ENCODE results near the gene BBS7.

BBS7 gene

GRCh38 chr4:121788896-121789295, 81.4 kb downstream of the BBS7 start:
- H3K4me3 ChIP-seq, result no peak overlapping the region
- no peak for DNase-seq (ENCODE audit: low spot score)
- no peak overlapping the region for H3K27ac ChIP-seq
- no peak for TF ChIP-seq CTCF (IDR thresholded peaks at IDR 0.05)

- no peak for TF ChIP-seq CTCF (IDR thresholded peaks at IDR 0.05)
- Histone ChIP-seq H3K4me3 (no peak overlapping the region), H3K27ac (peak overlapping the region in 1 of 2 donors; percentile 61)
- DNase-seq (ENCODE audit: low spot score), result no peak
Measured at GRCh38 chr4:121786221-121786620, 84.1 kb downstream of the BBS7 start.

GRCh38 chr4:121785479-121785878, 84.8 kb downstream of the BBS7 start:
- no peak for DNase-seq (ENCODE audit: low spot score)
- H3K4me3 ChIP-seq, result no peak overlapping the region
- peak overlapping the region in 1 of 2 donors; percentile 61 for H3K27ac ChIP-seq
- no peak for TF ChIP-seq CTCF (IDR thresholded peaks at IDR 0.05)

GRCh38 chr4:121784975-121785374, 85.3 kb downstream of the BBS7 start:
- peak overlapping the region in 1 of 2 donors; percentile 61 for H3K27ac ChIP-seq

GRCh38 chr4:121784401-121784800, 85.9 kb downstream of the BBS7 start:
- no peak for TF ChIP-seq CTCF (IDR thresholded peaks at IDR 0.05)
- DNase-seq (ENCODE audit: low spot score), result no peak
- no peak overlapping the region for H3K27ac ChIP-seq
- H3K4me3 ChIP-seq, result no peak overlapping the region

More at GRCh38 chr4:121784975-121785374, 85.3 kb downstream of the BBS7 start:
- no peak for DNase-seq (ENCODE audit: low spot score)
- H3K4me3 ChIP-seq, result no peak overlapping the region
- TF ChIP-seq CTCF (IDR thresholded peaks at IDR 0.05), result no peak

GRCh38 chr4:121783210-121783609, 87.1 kb downstream of the BBS7 start:
- Histone ChIP-seq H3K4me3 (no peak overlapping the region), H3K27ac (no peak overlapping the region)
- no peak for TF ChIP-seq CTCF (IDR thresholded peaks at IDR 0.05)
- DNase-seq (ENCODE audit: low spot score), result no peak

- TF ChIP-seq CTCF (IDR thresholded peaks at IDR 0.05), result no peak
- DNase-seq (ENCODE audit: low spot score), result no peak
- no peak overlapping the region for H3K27ac ChIP-seq
- no peak overlapping the region for H3K4me3 ChIP-seq
Measured at GRCh38 chr4:121778991-121779628, 91.2 kb downstream of the BBS7 start.
